ENCODE data around the gene NT5DC3. TPM values are rescaled to one million over a fixed set of nuclear protein-coding genes. Genes with fewer than 3 reads are reported as not detected.

The NT5DC3 gene
- total and polyA plus RNA-seq, 8 donors, result 2.6 to 6.4 (median 4.0) TPM

GRCh38 chr12:103834942-103835341, 6.1 kb downstream of the NT5DC3 start:
- Histone ChIP-seq H3K27ac (no peak overlapping the region), H3K27me3 (no peaks in the 10 kb centered on the region), H3K4me3 (no peak overlapping the region), H3K9me3 (no peaks in the 10 kb centered on the region), H3K36me3 (no peaks in the 10 kb centered on the region), H3K4me1 (peaks cover 11 to 18% (median 13%) of the 10 kb centered on the region in 3 donors)
- WGBS, 2 donors, result 94 to 100% methylated on average over 3 of the region's 3 CpGs
- FAIRE-seq, result no peak
- no peak for ATAC-seq
- no peak for DNase-seq
- intact Hi-C loops (cut with DNase I), result no loop called here
- TF ChIP-seq CTCF (IDR thresholded peaks at IDR 0.05), result no peak

- no peaks in the 10 kb centered on the region for H3K9me3 ChIP-seq
- no peak overlapping the region for H3K27ac ChIP-seq
- ATAC-seq (no peak), DNase-seq (no peak), FAIRE-seq (no peak)
- H3K4me1 ChIP-seq, result peaks cover 3 to 10% (median 4%) of the 10 kb centered on the region in 3 donors
- 80 to 83% methylated on average over 2 of the region's 2 CpGs for WGBS, 2 donors
- no peaks in the 10 kb centered on the region for H3K27me3 ChIP-seq
- intact Hi-C loops (cut with DNase I), result no loop called here
- H3K36me3 ChIP-seq, result no peaks in the 10 kb centered on the region
- no peak overlapping the region for H3K4me3 ChIP-seq
- no peak for TF ChIP-seq CTCF (IDR thresholded peaks at IDR 0.05)
Measured at GRCh38 chr12:103833891-103834290, 7.1 kb downstream of the NT5DC3 start.

GRCh38 chr12:103833095-103833775, 7.8 kb downstream of the NT5DC3 start:
- FAIRE-seq (no peak), DNase-seq (no peak), ATAC-seq (no peak)
- no peaks in the 10 kb centered on the region for H3K36me3 ChIP-seq
- TF ChIP-seq CTCF (IDR thresholded peaks at IDR 0.05), result no peak
- intact Hi-C loops (cut with DNase I), result no loop called here
- H3K4me1 ChIP-seq, result peaks cover 0 to 5% (median 0%) of the 10 kb centered on the region in 3 donors
- no peaks in the 10 kb centered on the region for H3K27me3 ChIP-seq
- no peak overlapping the region for H3K4me3 ChIP-seq
- H3K27ac ChIP-seq, result no peak overlapping the region
- H3K9me3 ChIP-seq, result no peaks in the 10 kb centered on the region
- WGBS, 2 donors, result 83 to 92% methylated on average over 6 of the region's 6 CpGs

- Histone ChIP-seq H3K27me3 (no peaks in the 10 kb centered on the region), H3K36me3 (no peaks in the 10 kb centered on the region), H3K27ac (no peak overlapping the region), H3K4me3 (no peak overlapping the region), H3K4me1 (peaks cover 0 to 5% (median 0%) of the 10 kb centered on the region in 3 donors), H3K9me3 (no peaks in the 10 kb centered on the region)
- 83 to 87% methylated on average over 11 of the region's 11 CpGs for WGBS, 2 donors
- intact Hi-C loops (cut with DNase I), result no loop called here
- TF ChIP-seq CTCF (IDR thresholded peaks at IDR 0.05), result no peak
- DNase-seq, result no peak
- FAIRE-seq, result no peak
- ATAC-seq, result no peak
Measured at GRCh38 chr12:103832048-103832997, 8.7 kb downstream of the NT5DC3 start.
